ENCODE results near the gene ABCC2. TPM values are rescaled to one million over a fixed set of nuclear protein-coding genes. Genes with fewer than 3 reads are reported as not detected.

The ABCC2 gene
- total and polyA plus RNA-seq, 2 experiments from 2014 or later: 29.7 to 63.1 TPM

DNA sequence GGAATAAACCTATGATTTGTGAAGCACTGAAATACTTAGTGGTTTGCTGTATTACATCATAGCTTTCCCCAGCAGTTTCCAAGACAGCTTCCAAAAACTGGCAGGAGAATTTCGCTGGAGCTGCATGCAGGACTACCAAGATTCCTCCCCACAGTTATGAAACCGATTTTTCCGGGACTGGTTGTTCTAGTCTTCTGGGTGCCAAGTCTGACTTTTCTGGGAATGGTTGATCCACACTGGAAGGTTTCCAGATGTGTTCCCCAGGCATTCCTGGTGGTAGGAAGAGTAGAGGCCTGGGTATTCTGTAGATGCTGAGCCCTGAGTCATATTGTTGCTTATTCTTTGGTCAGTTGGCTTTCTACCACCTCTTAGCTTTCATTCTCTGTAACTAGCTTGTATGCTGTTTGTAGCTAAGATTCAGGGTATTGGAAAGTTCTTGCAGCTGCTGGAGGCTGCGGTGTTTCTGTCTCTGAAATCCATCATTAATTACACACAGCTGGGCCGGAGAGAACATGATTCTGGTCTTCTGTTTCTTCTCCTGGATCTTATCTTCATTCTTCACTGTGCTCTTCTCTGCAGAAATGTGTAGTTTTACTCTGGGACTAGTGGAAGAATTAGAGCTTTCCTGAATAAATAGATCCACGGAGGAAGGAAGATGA, 6.3 kb downstream of the ABCC2 start:
- Histone ChIP-seq H3K27ac (peak overlapping the region; percentile 82), H3K9me2 (replicated peaks; ENCODE audit: insufficient read depth) (no peaks in the 10 kb centered on the region), H3K4me1 (ENCODE audit: insufficient read depth) (peaks cover 7% of the 10 kb centered on the region), H3K27me3 (no peaks in the 10 kb centered on the region), H3K36me3 (replicated peaks; ENCODE audit: insufficient read depth, low read depth) (no peaks in the 10 kb centered on the region), H3K79me2 (peaks cover 22% of the 10 kb centered on the region), H3K4me2 (peak overlapping the region; percentile 56), H3K9me3 (ENCODE audit: low read depth) (no peaks in the 10 kb centered on the region), H4K20me1 (ENCODE audit: insufficient read depth, poor library complexity, severe bottlenecking) (no peaks in the 10 kb centered on the region), H2AFZ (no peak overlapping the region), H3K4me3 (no peak overlapping the region)
- DNase-seq (ENCODE audit: low spot score): peak; percentile 63
- no peak for TF ChIP-seq EZH2 (IDR thresholded peaks at IDR 0.05; ENCODE audit: borderline replicate concordance)
- TF ChIP-seq, protein P1, sequence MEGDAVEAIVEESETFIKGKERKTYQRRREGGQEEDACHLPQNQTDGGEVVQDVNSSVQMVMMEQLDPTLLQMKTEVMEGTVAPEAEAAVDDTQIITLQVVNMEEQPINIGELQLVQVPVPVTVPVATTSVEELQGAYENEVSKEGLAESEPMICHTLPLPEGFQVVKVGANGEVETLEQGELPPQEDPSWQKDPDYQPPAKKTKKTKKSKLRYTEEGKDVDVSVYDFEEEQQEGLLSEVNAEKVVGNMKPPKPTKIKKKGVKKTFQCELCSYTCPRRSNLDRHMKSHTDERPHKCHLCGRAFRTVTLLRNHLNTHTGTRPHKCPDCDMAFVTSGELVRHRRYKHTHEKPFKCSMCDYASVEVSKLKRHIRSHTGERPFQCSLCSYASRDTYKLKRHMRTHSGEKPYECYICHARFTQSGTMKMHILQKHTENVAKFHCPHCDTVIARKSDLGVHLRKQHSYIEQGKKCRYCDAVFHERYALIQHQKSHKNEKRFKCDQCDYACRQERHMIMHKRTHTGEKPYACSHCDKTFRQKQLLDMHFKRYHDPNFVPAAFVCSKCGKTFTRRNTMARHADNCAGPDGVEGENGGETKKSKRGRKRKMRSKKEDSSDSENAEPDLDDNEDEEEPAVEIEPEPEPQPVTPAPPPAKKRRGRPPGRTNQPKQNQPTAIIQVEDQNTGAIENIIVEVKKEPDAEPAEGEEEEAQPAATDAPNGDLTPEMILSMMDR (IDR thresholded peaks at IDR 0.05; ENCODE audit: poor library complexity): no peak
- TF ChIP-seq EZH2phosphoT487 (IDR thresholded peaks at IDR 0.05; ENCODE audit: low read depth, severe bottlenecking, unreplicated experiment): no peak
- WGBS (ENCODE audit: low lambda C conversion rate, missing lambda C conversion rate): 57% methylated on average over 6 of the region's 6 CpGs

DNA sequence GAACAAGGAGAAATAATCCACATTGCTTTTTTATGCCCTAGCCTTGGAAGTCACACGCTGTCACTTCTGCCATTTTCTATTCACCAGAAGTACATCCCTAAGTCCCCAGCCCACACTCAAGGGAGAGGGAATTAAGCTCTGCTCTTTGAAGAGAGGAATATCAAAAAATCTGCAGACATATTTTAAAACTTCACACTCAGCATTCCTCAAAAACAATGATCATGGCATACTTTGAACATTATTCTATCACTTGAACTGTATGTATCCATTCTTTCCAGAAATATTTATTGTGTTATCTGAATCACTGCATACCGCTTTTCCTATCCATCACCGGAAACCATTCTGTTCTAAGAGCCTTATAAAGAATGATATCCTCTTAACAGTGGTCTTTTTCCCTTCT, 9.4 kb downstream of the ABCC2 start:
- Histone ChIP-seq H3K36me3 (replicated peaks; ENCODE audit: insufficient read depth, low read depth) (no peaks in the 10 kb centered on the region), H3K4me1 (ENCODE audit: insufficient read depth) (no peaks in the 10 kb centered on the region)
- no peak for TF ChIP-seq EZH2 (IDR thresholded peaks at IDR 0.05; ENCODE audit: borderline replicate concordance)
- TF ChIP-seq, protein P1 (IDR thresholded peaks at IDR 0.05; ENCODE audit: poor library complexity): no peak

DNA sequence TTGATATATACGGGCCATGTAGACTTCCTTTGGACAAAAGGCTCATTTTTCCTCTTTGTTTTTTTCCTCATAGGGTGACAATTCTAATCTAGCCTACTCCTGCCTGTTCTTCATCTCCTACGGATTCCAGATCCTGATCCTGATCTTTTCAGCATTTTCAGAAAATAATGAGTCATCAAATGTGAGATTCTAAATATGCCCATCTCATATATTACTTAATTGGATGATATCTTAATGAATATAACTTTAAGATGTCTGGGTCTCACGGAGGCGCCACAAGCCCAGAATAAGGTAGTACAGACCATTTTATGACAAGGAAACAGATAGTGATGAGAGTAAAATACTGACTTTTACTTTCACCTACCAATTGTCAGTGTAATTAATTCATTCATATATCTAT, 11.4 kb downstream of the ABCC2 start:
- 91% methylated on average over 4 of the region's 4 CpGs for WGBS (ENCODE audit: low lambda C conversion rate, missing lambda C conversion rate)
- Histone ChIP-seq H2AFZ (no peak overlapping the region), H4K20me1 (ENCODE audit: insufficient read depth, poor library complexity, severe bottlenecking) (no peaks in the 10 kb centered on the region)

More for the DNA sequence above, 9.4 kb downstream of the ABCC2 start:
- no peaks in the 10 kb centered on the region for H3K9me3 ChIP-seq (ENCODE audit: low read depth)
- no peaks in the 10 kb centered on the region for H3K9me2 ChIP-seq (replicated peaks; ENCODE audit: insufficient read depth)
- DNase-seq (ENCODE audit: low spot score): no peak
- WGBS (ENCODE audit: low lambda C conversion rate, missing lambda C conversion rate): 96% methylated on average over 3 of the region's 3 CpGs
- H3K4me3 ChIP-seq: no peak overlapping the region
- no peak overlapping the region for H3K27ac ChIP-seq
- H3K4me2 ChIP-seq: no peak overlapping the region
- H3K27me3 ChIP-seq: no peaks in the 10 kb centered on the region
- peaks cover 3% of the 10 kb centered on the region for H3K79me2 ChIP-seq
- no peak overlapping the region for H2AFZ ChIP-seq
- no peaks in the 10 kb centered on the region for H4K20me1 ChIP-seq (ENCODE audit: insufficient read depth, poor library complexity, severe bottlenecking)

More for the DNA sequence above, 11.4 kb downstream of the ABCC2 start:
- Histone ChIP-seq H3K4me2 (no peak overlapping the region), H3K9me2 (replicated peaks; ENCODE audit: insufficient read depth) (no peaks in the 10 kb centered on the region), H3K4me3 (no peak overlapping the region), H3K79me2 (no peaks in the 10 kb centered on the region), H3K27me3 (no peaks in the 10 kb centered on the region), H3K27ac (no peak overlapping the region), H3K9me3 (ENCODE audit: low read depth) (no peaks in the 10 kb centered on the region), H3K36me3 (replicated peaks; ENCODE audit: insufficient read depth, low read depth) (no peaks in the 10 kb centered on the region), H3K4me1 (ENCODE audit: insufficient read depth) (no peaks in the 10 kb centered on the region)
- no peak for DNase-seq (ENCODE audit: low spot score)
- no peak for TF ChIP-seq EZH2phosphoT487 (IDR thresholded peaks at IDR 0.05; ENCODE audit: low read depth, severe bottlenecking, unreplicated experiment)
- TF ChIP-seq EZH2 (IDR thresholded peaks at IDR 0.05; ENCODE audit: borderline replicate concordance): no peak
- TF ChIP-seq, protein P1 (IDR thresholded peaks at IDR 0.05; ENCODE audit: poor library complexity): no peak
